Activated CD8-positive, alpha-beta memory T cell treated with anti-CD3 and anti-CD28 coated beads, Interleukin-2, amount 10 ng/mL, durations not matched to agents 7 days and 5 days (primary cell): ENCODE data around the gene KCNJ5. TPM values are rescaled to one million over a fixed set of nuclear protein-coding genes. Genes with fewer than 3 reads are reported as not detected.

Experiments used
- ATAC-seq: fragments of 150-1000 bp; cut with Tn5 transposase; one replicate; pipeline ENCODE4 v1.10.0; 2021; ENCODE audit warnings: moderate library complexity
- CTCF ChIA-PET: fragments of 350-600 bp; sonication (Branson Sonifier 250); formaldehyde crosslinking; loops from one replicate; lab custom pipeline; 2021; ENCODE audit warnings: antibody characterized with exemption; lab: Charles Lee
- DNase-seq: peaks from one replicate; pipeline ENCODE4 v3.0.0-alpha.2; 2020
- H3K27ac Mint-ChIP-seq: one replicate; pipeline ENCODE4 v1.8.0; 2021; ENCODE audit warnings: mild to moderate bottlenecking, mixed read lengths
- H3K27me3 Mint-ChIP-seq: one replicate; pipeline ENCODE4 v1.8.0; 2021; ENCODE audit warnings: mixed read lengths
- H3K36me3 Mint-ChIP-seq: one replicate; pipeline ENCODE4 v1.8.0; 2021; ENCODE audit warnings: mild to moderate bottlenecking, mixed read lengths
- H3K4me1 Mint-ChIP-seq: one replicate; pipeline ENCODE4 v1.8.0; 2021; ENCODE audit warnings: mixed read lengths
- H3K4me3 Mint-ChIP-seq: one replicate; pipeline ENCODE4 v1.8.0; 2021; ENCODE audit warnings: mild to moderate bottlenecking, moderate library complexity, mixed read lengths
- H3K9me3 Mint-ChIP-seq: one replicate; pipeline ENCODE4 v1.8.0; 2022; ENCODE audit warnings: low read depth, mixed read lengths
- total RNA-seq, 2 experiments: library from RNA; stranded (reverse); gene quantifications; one replicate each; pipeline ENCODE4 v1.2.3, GENCODE V29; 2021

Gene KCNJ5
- total RNA-seq, 2 experiments from 2014 or later, result not detected

DNA sequence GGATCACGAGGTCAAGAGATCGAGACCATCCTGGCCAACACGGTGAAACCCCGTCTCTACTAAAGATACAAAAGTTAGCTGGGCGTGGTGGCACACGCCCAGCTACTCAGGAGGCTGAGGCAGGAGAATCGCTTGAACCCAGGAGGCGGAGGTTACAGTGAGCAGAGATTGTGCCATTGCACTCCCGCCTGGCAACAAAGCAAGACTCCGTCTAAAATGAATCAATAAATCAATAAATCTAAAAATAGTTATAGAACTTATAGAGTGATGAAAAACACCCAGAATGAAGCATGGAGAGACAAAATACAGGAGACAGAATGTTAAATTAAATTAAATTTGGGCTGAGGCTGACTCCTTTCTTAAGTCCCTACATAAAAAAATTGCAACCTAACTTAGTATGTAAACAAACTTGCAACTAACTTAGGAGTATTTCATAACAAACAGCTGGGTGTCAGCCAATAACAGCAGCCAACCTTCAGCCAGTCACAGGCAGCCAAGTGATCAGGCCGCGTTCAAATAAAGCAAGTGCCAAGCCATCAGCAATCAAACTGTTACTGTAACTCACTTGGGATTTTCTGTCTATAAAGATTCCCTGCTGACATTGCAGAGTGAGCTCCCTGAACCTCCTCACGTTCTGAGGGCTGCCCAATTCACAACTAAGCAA is 58.8 kb downstream of the KCNJ5 start:
- CTCF ChIA-PET, result interaction anchor here (1.5 to 3.8 kb wide), 4 partner anchors 9 to 65 kb away, joined by 3 to 23 read pairs (median 7); no protein-coding TSS in a partner anchor
- no peaks in the 10 kb centered on the region for H3K9me3 Mint-ChIP-seq
- no peak overlapping the region for H3K27ac Mint-ChIP-seq
- DNase-seq (no peak), ATAC-seq (no peak)
- no peaks in the 10 kb centered on the region for H3K4me1 Mint-ChIP-seq
- no peak overlapping the region for H3K4me3 Mint-ChIP-seq
- no peaks in the 10 kb centered on the region for H3K36me3 Mint-ChIP-seq
- peaks cover 34% of the 10 kb centered on the region for H3K27me3 Mint-ChIP-seq

DNA sequence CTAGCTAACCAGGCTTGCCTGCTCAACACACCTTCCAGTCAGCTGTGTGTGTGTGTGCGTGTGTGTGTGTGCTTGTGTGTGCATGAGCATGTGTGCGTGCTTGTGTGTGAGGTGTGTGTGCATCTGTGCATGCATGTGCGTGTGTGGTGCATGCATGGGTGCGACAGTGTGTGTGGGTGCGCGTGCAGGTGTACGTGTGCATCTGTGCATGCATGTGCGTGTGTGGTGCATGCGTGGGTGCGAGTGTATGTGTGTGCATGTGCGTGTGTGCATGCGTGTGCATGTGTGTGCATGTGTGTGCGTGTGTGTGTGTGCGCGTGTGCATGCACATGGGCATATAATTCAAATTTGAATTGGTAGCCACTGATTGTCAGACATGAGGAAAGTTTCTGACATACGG is 62.0 kb downstream of the KCNJ5 start:
- Mint-ChIP-seq H3K27me3 (peaks cover 49% of the 10 kb centered on the region), H3K27ac (no peak overlapping the region), H3K4me3 (no peak overlapping the region), H3K9me3 (no peaks in the 10 kb centered on the region), H3K36me3 (no peaks in the 10 kb centered on the region), H3K4me1 (peaks cover 2% of the 10 kb centered on the region)
- DNase-seq, result no peak
- ATAC-seq, result no peak
- CTCF ChIA-PET, result interaction anchor here (10.7 kb wide), 1 partner anchor 67 kb away, joined by 141 read pairs; no protein-coding TSS in a partner anchor

DNA sequence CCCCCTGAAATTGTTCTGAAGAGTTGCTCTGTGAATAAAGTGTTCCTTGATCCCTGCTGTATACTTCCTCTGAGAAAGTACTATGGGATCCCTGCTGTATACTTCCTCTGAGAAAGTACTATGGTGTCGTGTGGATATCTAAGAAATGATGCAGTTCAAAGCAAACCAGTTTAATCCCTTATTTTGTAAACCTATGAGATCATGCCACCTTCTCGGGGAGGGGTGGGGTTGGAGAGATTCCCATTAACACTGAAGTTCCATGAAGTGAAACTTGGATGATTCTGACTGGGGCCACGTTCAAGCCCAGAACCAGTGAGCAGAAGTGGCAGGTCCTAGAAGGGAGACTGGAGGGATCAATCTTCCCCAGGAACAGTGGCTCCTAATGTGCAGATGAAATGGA is 64.5 kb downstream of the KCNJ5 start:
- no peaks in the 10 kb centered on the region for H3K36me3 Mint-ChIP-seq
- CTCF ChIA-PET, result interaction anchor here (0.9 to 10.7 kb wide), 15 partner anchors 7 to 100 kb away, joined by 3 to 141 read pairs (median 5); no protein-coding TSS in a partner anchor
- H3K27me3 Mint-ChIP-seq, result peaks cover 55% of the 10 kb centered on the region
- no peak overlapping the region for H3K27ac Mint-ChIP-seq
- H3K9me3 Mint-ChIP-seq, result no peaks in the 10 kb centered on the region
- H3K4me3 Mint-ChIP-seq, result no peak overlapping the region
- peaks cover 2% of the 10 kb centered on the region for H3K4me1 Mint-ChIP-seq
- DNase-seq (no peak), ATAC-seq (no peak)

DNA sequence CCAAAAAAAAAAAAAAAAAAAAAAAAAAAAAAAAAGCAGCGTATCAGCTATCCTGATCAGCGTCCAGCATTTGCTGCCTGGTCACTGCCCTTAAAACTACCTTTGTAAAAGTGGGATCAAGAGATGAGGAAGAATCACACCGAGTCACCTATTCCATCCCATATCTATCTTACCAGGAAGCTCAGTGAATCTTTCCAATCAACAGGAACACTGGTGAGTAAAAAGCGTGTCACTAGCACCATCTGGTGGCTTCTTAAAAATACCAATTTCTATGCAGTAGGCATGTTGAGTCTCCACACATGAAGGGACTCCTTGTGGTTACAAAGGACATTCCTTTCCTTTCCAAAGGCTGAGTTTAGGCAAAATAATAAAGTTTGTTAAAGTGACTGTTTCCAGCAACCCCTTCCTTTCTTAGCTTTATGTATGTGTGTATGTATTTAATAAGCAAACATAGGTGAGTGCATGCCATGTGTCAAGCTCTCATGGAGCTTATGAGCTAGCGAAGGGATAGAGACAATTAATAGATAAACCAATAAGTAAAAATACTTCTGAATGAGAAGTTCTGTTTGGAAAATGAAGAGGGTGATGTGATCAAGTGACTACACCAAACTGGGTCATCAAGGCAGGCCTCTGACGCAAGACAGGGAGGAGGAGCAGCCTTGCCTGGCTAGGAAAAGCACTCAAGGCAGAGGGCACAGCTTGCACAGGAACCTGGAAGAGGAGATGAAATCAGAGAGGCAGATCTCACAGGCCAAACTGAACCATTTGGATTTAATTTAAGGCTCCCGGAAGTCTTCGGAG is 65.4 kb downstream of the KCNJ5 start:
- Mint-ChIP-seq H3K27ac (no peak overlapping the region), H3K4me1 (peaks cover 2% of the 10 kb centered on the region), H3K4me3 (no peak overlapping the region)

DNA sequence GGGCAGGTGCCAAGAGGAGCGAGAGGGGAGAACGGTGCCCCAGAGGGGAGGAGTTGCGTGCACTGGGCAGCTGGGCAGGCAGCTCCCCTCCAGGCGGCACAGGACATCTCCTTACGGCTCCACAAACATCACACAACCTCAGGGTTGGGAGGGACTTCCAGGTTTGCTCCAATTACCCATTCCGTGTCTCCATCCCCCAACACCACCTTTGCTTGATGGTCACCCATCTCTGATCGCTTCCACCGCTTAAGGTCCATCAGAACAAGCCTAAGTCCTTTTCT is 66.0 kb downstream of the KCNJ5 start:
- Mint-ChIP-seq H3K4me1 (peaks cover 4% of the 10 kb centered on the region), H3K4me3 (no peak overlapping the region), H3K27ac (no peak overlapping the region), H3K36me3 (no peaks in the 10 kb centered on the region), H3K27me3 (peaks cover 49% of the 10 kb centered on the region), H3K9me3 (no peaks in the 10 kb centered on the region)
- CTCF ChIA-PET, result interaction anchor here (1.0 to 10.7 kb wide), 20 partner anchors 8 to 799 kb away, joined by 3 to 141 read pairs (median 5); no protein-coding TSS in a partner anchor
- no peak for ATAC-seq
- no peak for DNase-seq

More for the DNA sequence above, 65.4 kb downstream of the KCNJ5 start:
- ATAC-seq, result peak; percentile 66
- Mint-ChIP-seq H3K27me3 (peaks cover 50% of the 10 kb centered on the region), H3K36me3 (no peaks in the 10 kb centered on the region), H3K9me3 (no peaks in the 10 kb centered on the region)
- CTCF ChIA-PET, result interaction anchor here (0.9 to 10.7 kb wide), 27 partner anchors 8 to 799 kb away, joined by 3 to 141 read pairs (median 5); no protein-coding TSS in a partner anchor
- no peak for DNase-seq

DNA sequence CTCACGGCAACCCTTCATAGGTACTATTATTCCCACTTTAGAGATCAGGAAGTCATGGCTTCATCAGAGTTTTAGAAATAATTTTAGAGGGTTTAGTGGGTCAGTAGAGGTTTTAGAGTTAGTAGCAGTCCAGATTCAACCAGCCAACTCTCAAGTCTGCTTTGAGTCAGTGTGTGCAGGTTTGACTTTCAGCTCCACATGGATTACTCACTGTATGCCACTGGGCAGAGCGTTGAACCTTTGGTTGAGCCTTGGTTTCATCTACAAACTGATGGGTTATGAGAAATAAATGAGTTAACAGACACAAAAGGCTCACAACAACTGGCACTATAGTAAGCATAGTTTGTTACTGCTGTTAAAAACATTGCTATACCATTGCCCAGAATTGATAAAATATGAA is 70.5 kb downstream of the KCNJ5 start:
- peaks cover 2% of the 10 kb centered on the region for H3K36me3 Mint-ChIP-seq
- CTCF ChIA-PET, result interaction anchor here (0.7 to 10.7 kb wide), 2 partner anchors 9 to 76 kb away, joined by 3 to 141 read pairs; no protein-coding TSS in a partner anchor
- DNase-seq (no peak), ATAC-seq (no peak)
- H3K4me1 Mint-ChIP-seq, result peaks cover 42% of the 10 kb centered on the region
- H3K9me3 Mint-ChIP-seq, result no peaks in the 10 kb centered on the region
- H3K27me3 Mint-ChIP-seq, result peaks cover 34% of the 10 kb centered on the region
- H3K27ac Mint-ChIP-seq, result no peak overlapping the region
- no peak overlapping the region for H3K4me3 Mint-ChIP-seq

DNA sequence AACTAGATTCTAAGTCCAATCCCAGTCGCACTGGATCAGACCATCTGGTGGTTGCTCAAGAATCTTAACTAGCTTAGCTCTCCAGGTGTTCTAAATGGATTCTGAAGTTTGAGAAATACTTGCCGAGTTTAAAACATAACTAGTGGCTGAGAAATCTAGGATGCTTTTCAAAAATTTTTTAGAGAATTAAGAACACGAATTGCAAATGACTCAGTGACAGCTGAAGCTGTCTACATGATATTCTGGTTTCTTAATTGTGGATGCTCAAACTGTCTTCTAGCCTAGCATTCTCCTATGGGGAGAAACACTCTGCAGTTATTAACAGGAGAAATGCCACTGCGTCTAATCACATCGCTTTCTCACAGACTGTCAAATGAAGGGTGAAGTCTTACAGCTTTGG is 71.7 kb downstream of the KCNJ5 start:
- DNase-seq (no peak), ATAC-seq (no peak)
- Mint-ChIP-seq H3K9me3 (no peaks in the 10 kb centered on the region), H3K36me3 (peaks cover 2% of the 10 kb centered on the region), H3K27ac (peak overlapping the region; percentile 79), H3K4me3 (no peak overlapping the region), H3K27me3 (peaks cover 27% of the 10 kb centered on the region), H3K4me1 (peaks cover 43% of the 10 kb centered on the region)
- CTCF ChIA-PET, result interaction anchor here (1.2 to 10.7 kb wide), 2 partner anchors 8 to 77 kb away, joined by 4 to 141 read pairs; no protein-coding TSS in a partner anchor

DNA sequence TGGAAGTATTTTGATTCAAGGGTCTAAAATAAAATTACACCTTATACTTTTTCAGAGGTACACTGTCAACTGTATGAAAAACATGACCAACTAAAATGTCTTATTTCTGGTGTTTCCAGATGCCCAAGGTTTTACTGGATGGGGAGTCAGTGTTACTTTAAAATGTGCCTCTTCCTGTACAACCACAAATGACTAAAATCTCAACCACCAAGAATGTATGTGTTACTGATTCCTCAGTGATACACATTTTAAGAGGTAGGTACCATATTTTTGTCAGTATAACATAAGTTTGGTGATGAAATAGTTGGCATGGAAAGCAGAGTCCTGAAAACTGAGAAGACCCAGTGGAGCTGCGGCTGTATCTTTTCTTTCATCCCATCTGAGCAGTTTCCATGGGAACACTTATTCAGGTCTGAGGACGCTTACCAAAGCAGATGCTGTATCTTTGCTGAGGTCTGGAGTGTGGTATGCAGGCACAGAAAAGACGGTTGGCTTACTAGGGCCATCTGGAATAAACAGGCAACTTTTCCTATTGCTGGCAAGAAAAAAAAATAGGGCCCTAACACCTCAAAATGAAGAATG is 72.7 kb downstream of the KCNJ5 start:
- no peaks in the 10 kb centered on the region for H3K9me3 Mint-ChIP-seq
- peak overlapping the region; percentile 37 for H3K4me3 Mint-ChIP-seq
- H3K36me3 Mint-ChIP-seq, result peaks cover 2% of the 10 kb centered on the region
- CTCF ChIA-PET, result interaction anchor here (1.2 to 10.7 kb wide), 4 partner anchors 9 to 79 kb away, joined by 3 to 141 read pairs (median 4); no protein-coding TSS in a partner anchor
- peaks cover 19% of the 10 kb centered on the region for H3K27me3 Mint-ChIP-seq
- H3K4me1 Mint-ChIP-seq, result peaks cover 43% of the 10 kb centered on the region
- ATAC-seq, result peak; percentile 81
- DNase-seq, result no peak
- peak overlapping the region; percentile 79 for H3K27ac Mint-ChIP-seq

DNA sequence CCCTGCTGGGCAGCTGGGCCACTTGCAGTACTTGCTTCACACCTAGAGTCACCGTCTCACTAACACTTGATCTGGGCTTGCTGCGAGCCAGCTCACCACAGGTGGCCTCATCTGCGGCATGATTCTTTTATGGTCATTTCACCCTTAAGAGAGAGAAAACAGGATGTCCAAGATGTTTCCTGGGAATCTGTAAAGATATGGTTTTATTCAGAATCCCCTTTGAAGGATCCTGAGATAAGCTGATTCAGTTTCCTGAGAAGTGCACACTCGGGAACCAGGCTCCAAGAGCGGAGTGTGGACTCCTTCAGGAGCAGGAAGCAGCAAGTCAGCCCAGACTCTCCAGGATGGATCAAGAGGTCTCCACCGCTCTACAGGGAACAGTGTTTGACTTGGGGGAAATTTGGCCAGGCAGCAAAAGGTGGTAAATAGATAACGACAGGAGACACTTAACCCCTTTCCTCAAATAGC is 73.3 kb downstream of the KCNJ5 start:
- Mint-ChIP-seq H3K27me3 (peaks cover 14% of the 10 kb centered on the region), H3K36me3 (peaks cover 2% of the 10 kb centered on the region), H3K4me3 (no peak overlapping the region), H3K27ac (peak overlapping the region; percentile 79), H3K9me3 (no peaks in the 10 kb centered on the region), H3K4me1 (peaks cover 43% of the 10 kb centered on the region)
- CTCF ChIA-PET, result interaction anchor here (0.6 to 1.3 kb wide), 4 partner anchors 12 to 928 kb away, joined by 3 to 5 read pairs (median 4); no protein-coding TSS in a partner anchor
- no peak for DNase-seq
- no peak for ATAC-seq

DNA sequence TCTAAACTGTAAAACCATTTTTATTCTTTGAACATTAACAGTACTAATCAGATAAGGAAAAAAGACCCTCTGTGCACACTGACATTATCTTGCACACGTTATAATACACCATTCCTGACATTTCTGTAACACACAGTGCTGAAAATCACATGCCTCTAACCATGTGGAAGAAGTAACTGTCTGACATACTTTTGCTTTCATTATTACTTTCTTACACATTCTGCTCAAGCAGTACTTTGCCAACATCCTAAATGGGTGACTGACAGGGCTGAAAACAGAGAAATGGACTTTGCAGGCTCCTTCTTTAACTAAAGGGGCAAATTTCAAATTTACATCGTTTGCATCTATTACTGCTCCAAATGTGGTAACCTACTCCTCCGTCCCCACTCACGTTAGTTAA is 74.3 kb downstream of the KCNJ5 start:
- Mint-ChIP-seq H3K4me3 (peak overlapping the region; percentile 21), H3K36me3 (peaks cover 2% of the 10 kb centered on the region), H3K27me3 (peaks cover 10% of the 10 kb centered on the region), H3K4me1 (peaks cover 51% of the 10 kb centered on the region), H3K9me3 (no peaks in the 10 kb centered on the region), H3K27ac (peak overlapping the region; percentile 79)
- peak; percentile 87 for ATAC-seq
- DNase-seq, result no peak
- CTCF ChIA-PET, result interaction anchor here (1.2 kb wide), 1 partner anchor 808 kb away, joined by 5 read pairs; no protein-coding TSS in a partner anchor

DNA sequence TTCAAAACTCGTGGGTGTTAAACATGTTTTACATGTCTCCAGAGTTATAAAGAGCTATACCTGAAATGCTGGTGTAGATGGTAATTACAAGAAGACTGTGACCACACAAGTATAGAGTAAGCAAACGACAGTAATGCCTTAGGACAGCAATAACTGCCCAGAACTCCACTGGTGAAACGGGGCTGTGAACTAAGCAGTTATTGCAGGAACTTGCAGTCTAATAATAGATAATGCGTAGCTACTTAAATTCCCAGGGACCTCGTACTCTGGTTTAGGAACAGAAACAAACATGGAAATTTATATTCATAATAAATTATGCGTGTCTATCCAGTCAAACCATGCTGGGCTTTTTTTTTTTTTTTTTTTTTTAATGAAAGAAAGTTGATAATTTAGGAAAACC is 76.4 kb downstream of the KCNJ5 start:
- CTCF ChIA-PET, result interaction anchor here (0.8 to 1.0 kb wide), 2 partner anchors 80 to 83 kb away, joined by 3 read pairs; no protein-coding TSS in a partner anchor
- Mint-ChIP-seq H3K9me3 (no peaks in the 10 kb centered on the region), H3K27me3 (peaks cover 21% of the 10 kb centered on the region), H3K4me3 (no peak overlapping the region), H3K36me3 (peaks cover 2% of the 10 kb centered on the region), H3K27ac (no peak overlapping the region), H3K4me1 (peaks cover 57% of the 10 kb centered on the region)
- DNase-seq (no peak), ATAC-seq (no peak)

DNA sequence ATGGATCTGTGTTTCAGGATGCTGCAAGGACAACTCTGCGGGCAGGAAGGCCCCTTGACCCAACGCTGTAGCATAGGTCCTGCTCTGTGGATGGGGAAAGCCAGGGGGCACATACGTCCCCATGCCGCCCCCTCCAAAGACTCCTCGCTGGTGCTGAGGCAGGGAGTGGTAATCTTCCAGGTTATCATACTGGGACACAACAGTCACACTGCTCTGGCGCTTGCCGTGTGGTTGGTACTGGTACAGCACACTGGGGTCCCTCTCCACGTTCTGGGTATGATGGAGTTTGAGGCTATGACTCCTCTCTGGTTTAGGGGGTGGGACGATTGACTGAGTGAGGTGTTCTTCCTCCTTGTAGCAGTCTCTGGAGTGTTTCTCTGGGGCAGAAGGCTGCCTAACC is 77.8 kb downstream of the KCNJ5 start:
- CTCF ChIA-PET, result no interaction called here
- DNase-seq, result no peak
- H3K9me3 Mint-ChIP-seq, result no peaks in the 10 kb centered on the region
- H3K4me1 Mint-ChIP-seq, result peaks cover 44% of the 10 kb centered on the region
- H3K27me3 Mint-ChIP-seq, result peaks cover 26% of the 10 kb centered on the region
- no peak overlapping the region for H3K4me3 Mint-ChIP-seq
- H3K27ac Mint-ChIP-seq, result no peak overlapping the region
- H3K36me3 Mint-ChIP-seq, result peaks cover 2% of the 10 kb centered on the region
- no peak for ATAC-seq
